T-helper 17 cell (primary cell): Measurements from ENCODE around the gene TESK1. TPM values are rescaled to one million over a fixed set of nuclear protein-coding genes. Genes with fewer than 3 reads are reported as not detected.
"Not testable (repeated sequence)": the region's sequence is repeated elsewhere in the genome, so short reads cannot be mapped to it uniquely, and the experiment has no call there.

Experiments used
- ATAC-seq: fragments of 150-1000 bp; cut with Tn5 transposase; 2 replicates; pipeline ENCODE4 v1.10.0; 2021; ENCODE audit warnings: mild to moderate bottlenecking, moderate library complexity
- DNase-seq, 3 donors: peaks; one replicate each; pipeline versions ENCODE4 v3.0.0 to v3.0.0-alpha.2; 2020 to 2021
- H3K9me3 ChIP-seq: one replicate; pipeline ENCODE4 v1.7.0; 2013; ENCODE audit warnings: low read length, mild to moderate bottlenecking; ENCODE audit not compliant: control insufficient read depth, poor library complexity, severe bottlenecking
- H3K27ac Mint-ChIP-seq: one replicate; pipeline ENCODE4 v1.8.0; 2022; ENCODE audit warnings: mild to moderate bottlenecking, moderate library complexity, mixed read lengths
- H3K27me3 Mint-ChIP-seq: one replicate; pipeline ENCODE4 v1.8.0; 2022; ENCODE audit warnings: mixed read lengths
- H3K36me3 Mint-ChIP-seq: one replicate; pipeline ENCODE4 v1.8.0; 2022; ENCODE audit warnings: low read depth, mixed read lengths
- H3K4me1 Mint-ChIP-seq: one replicate; pipeline ENCODE4 v1.8.0; 2022; ENCODE audit warnings: mild to moderate bottlenecking, mixed read lengths
- H3K4me3 Mint-ChIP-seq: one replicate; pipeline ENCODE4 v1.8.0; 2022; ENCODE audit warnings: mild to moderate bottlenecking, moderate library complexity, mixed read lengths
- total RNA-seq, 4 donors: library from RNA in 2 of 4; stranded (reverse) in 2 of 4; gene quantifications; one replicate each; pipeline ENCODE4 v1.2.3 and lab custom pipeline; 2022 to 2026

Gene TESK1
- total RNA-seq, 2 donors from 2014 or later = 31.7 to 31.9 TPM

DNA sequence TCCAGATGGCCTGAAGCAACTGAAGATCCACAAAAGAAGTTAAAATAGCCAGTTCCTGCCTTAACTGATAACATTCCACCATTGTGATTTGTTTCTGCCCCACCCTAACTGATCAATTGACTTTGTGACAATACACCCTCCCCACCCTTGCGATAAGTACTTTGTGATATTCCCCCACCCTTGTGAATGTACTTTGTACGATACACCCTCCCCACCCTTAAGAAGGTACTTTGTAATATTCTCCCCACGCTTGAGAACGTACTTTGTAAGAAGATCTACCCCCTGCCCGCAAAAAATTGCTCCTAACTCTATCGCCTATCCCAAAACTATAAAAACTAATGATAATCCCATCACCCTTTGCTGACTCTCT lies 31.8 kb downstream of the TESK1 start:
- ATAC-seq = not testable (repeated sequence)

GRCh38 chr9:35637427-35637955 lies 32.4 kb downstream of the TESK1 start:
- DNase-seq, H3K4me3 Mint-ChIP-seq, H3K36me3 Mint-ChIP-seq, H3K9me3 ChIP-seq, ATAC-seq, H3K27me3 Mint-ChIP-seq: not testable (repeated sequence)
- H3K4me1 Mint-ChIP-seq = peaks cover 32% of the 10 kb centered on the region
- H3K27ac Mint-ChIP-seq = peak overlapping the region; percentile 65

More for the DNA sequence above, 31.8 kb downstream of the TESK1 start:
- Mint-ChIP-seq H3K4me1 (peaks cover 32% of the 10 kb centered on the region), H3K27ac (peak overlapping the region; percentile 51)
- not testable (repeated sequence) for DNase-seq, H3K36me3 Mint-ChIP-seq, H3K9me3 ChIP-seq, H3K27me3 Mint-ChIP-seq, H3K4me3 Mint-ChIP-seq

- H3K27ac Mint-ChIP-seq = peak overlapping the region; percentile 65
Observed at GRCh38 chr9:35638751-35639150, 33.7 kb downstream of the TESK1 start.

GRCh38 chr9:35639225-35639624 lies 34.2 kb downstream of the TESK1 start:
- H3K4me3 Mint-ChIP-seq = not testable (repeated sequence)

More at GRCh38 chr9:35638751-35639150, 33.7 kb downstream of the TESK1 start:
- H3K4me3 Mint-ChIP-seq, H3K36me3 Mint-ChIP-seq, DNase-seq, H3K27me3 Mint-ChIP-seq, H3K9me3 ChIP-seq: not testable (repeated sequence)
- H3K4me1 Mint-ChIP-seq = peaks cover 33% of the 10 kb centered on the region
- ATAC-seq = peak; percentile 41

DNA sequence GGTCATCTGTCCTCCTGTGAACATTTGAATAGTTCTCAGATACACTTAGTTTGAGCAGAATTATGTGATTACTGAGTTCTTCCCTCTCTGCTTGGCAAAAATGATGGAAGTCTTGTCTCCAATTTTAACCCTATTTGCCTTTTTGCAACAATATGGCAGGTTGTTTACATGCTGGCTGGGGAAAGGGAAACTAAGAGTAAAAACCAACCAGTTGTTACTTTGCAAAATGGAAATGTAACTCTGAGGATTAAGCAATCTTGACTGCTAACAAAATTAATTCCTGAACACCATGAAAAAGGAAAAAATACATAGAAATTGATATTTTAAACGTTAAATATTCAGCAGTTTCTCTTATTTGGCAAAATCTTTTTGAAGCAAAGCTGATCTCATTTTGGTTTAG lies 34.6 kb downstream of the TESK1 start:
- ATAC-seq (no peak), DNase-seq (no peak)
- Mint-ChIP-seq H3K27ac (no peak overlapping the region), H3K4me1 (peaks cover 32% of the 10 kb centered on the region), H3K27me3 (no peaks in the 10 kb centered on the region), H3K4me3 (no peak overlapping the region), H3K36me3 (peaks cover 5% of the 10 kb centered on the region)
- no peaks in the 10 kb centered on the region for H3K9me3 ChIP-seq

More at GRCh38 chr9:35639225-35639624, 34.2 kb downstream of the TESK1 start:
- not testable (repeated sequence) for DNase-seq, H3K27me3 Mint-ChIP-seq, ATAC-seq, H3K27ac Mint-ChIP-seq, H3K9me3 ChIP-seq, H3K36me3 Mint-ChIP-seq
- peaks cover 33% of the 10 kb centered on the region for H3K4me1 Mint-ChIP-seq

GRCh38 chr9:35640431-35640830 lies 35.4 kb downstream of the TESK1 start:
- H3K36me3 Mint-ChIP-seq, H3K9me3 ChIP-seq, ATAC-seq, H3K27me3 Mint-ChIP-seq, H3K4me3 Mint-ChIP-seq, DNase-seq, H3K27ac Mint-ChIP-seq: not testable (repeated sequence)
- peaks cover 29% of the 10 kb centered on the region for H3K4me1 Mint-ChIP-seq

- not testable (repeated sequence) for ATAC-seq, H3K9me3 ChIP-seq, DNase-seq, H3K27ac Mint-ChIP-seq, H3K36me3 Mint-ChIP-seq, H3K4me3 Mint-ChIP-seq, H3K27me3 Mint-ChIP-seq
- peaks cover 31% of the 10 kb centered on the region for H3K4me1 Mint-ChIP-seq
Observed at GRCh38 chr9:35641478-35641877, 36.4 kb downstream of the TESK1 start.

GRCh38 chr9:35643046-35643445 lies 38.0 kb downstream of the TESK1 start:
- peaks cover 28% of the 10 kb centered on the region for H3K4me1 Mint-ChIP-seq
- DNase-seq = no peak
- ATAC-seq = no peak
- no peak overlapping the region for H3K27ac Mint-ChIP-seq
- H3K4me3 Mint-ChIP-seq = no peak overlapping the region
- H3K9me3 ChIP-seq = no peaks in the 10 kb centered on the region
- H3K27me3 Mint-ChIP-seq = no peaks in the 10 kb centered on the region
- H3K36me3 Mint-ChIP-seq = peaks cover 2% of the 10 kb centered on the region

GRCh38 chr9:35645736-35646135 lies 40.7 kb downstream of the TESK1 start:
- DNase-seq, ATAC-seq: not testable (repeated sequence)
- H3K4me1 Mint-ChIP-seq = peaks cover 33% of the 10 kb centered on the region

DNA sequence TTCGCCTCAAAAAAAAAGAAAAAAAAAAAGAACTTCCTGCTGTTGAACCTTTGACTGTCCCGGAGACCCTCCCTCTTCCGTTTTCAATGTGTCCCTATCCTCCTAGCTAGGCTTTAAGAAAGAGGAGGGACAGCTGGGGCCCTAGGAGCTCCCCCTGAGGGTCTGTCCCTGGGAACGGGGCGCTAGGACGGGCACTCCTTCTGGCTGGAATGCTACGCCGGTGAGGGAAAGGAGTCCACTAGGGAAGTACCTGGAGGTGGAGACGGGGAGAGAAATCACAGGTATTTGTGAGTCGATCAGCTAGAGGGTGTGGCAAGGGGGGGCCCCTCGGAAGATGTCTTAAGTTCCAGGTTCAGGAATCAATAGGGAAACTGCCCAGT lies 41.1 kb downstream of the TESK1 start:
- no peak for DNase-seq
- Mint-ChIP-seq H3K27me3 (no peaks in the 10 kb centered on the region), H3K4me3 (peak overlapping the region; percentile 98), H3K36me3 (peaks cover 4% of the 10 kb centered on the region), H3K27ac (peak overlapping the region; percentile 98), H3K4me1 (peaks cover 37% of the 10 kb centered on the region)
- no peaks in the 10 kb centered on the region for H3K9me3 ChIP-seq
- no peak for ATAC-seq

More at GRCh38 chr9:35645736-35646135, 40.7 kb downstream of the TESK1 start:
- not testable (repeated sequence) for H3K27me3 Mint-ChIP-seq, H3K9me3 ChIP-seq, H3K36me3 Mint-ChIP-seq
- H3K4me3 Mint-ChIP-seq = peak overlapping the region; percentile 98
- H3K27ac Mint-ChIP-seq = peak overlapping the region; percentile 98

GRCh38 chr9:35646533-35647265 lies 41.6 kb downstream of the TESK1 start:
- ATAC-seq (peak; percentile 89), DNase-seq (peak; percentile 89 to 90 (median 90))
- H3K27ac Mint-ChIP-seq = peak overlapping the region; percentile 98
- peaks cover 41% of the 10 kb centered on the region for H3K4me1 Mint-ChIP-seq
- H3K4me3 Mint-ChIP-seq = peak overlapping the region; percentile 98
- H3K9me3 ChIP-seq = no peaks in the 10 kb centered on the region
- peaks cover 4% of the 10 kb centered on the region for H3K36me3 Mint-ChIP-seq
- H3K27me3 Mint-ChIP-seq = no peaks in the 10 kb centered on the region

GRCh38 chr9:35649431-35650340 lies 44.6 kb downstream of the TESK1 start:
- DNase-seq (no peak), ATAC-seq (no peak)
- peaks cover 4% of the 10 kb centered on the region for H3K36me3 Mint-ChIP-seq
- H3K27me3 Mint-ChIP-seq = no peaks in the 10 kb centered on the region
- H3K4me3 Mint-ChIP-seq = peak overlapping the region; percentile 98
- H3K4me1 Mint-ChIP-seq = peaks cover 42% of the 10 kb centered on the region
- H3K27ac Mint-ChIP-seq = peak overlapping the region; percentile 98
- H3K9me3 ChIP-seq = no peaks in the 10 kb centered on the region
